GM19468 (cell line): ENCODE data around the gene SPRR1B.
"Not testable (repeated sequence)": the region's sequence is repeated elsewhere in the genome, so short reads cannot be mapped to it uniquely, and the experiment has no call there.

Experiments
- ATAC-seq: cut with Tn5 transposase; IDR thresholded peaks from one replicate; pipeline ENCODE4 v1.9.1; 2021; ENCODE audit warnings: mild to moderate bottlenecking, moderate library complexity, moderate number of reproducible peaks; ENCODE audit not compliant: unreplicated experiment; ENCODE audit errors: extremely low read depth

Gene SPRR1B

GRCh38 chr1:153032677-153033308 lies 1.8 kb downstream of the SPRR1B start:
- ATAC-seq: no peak

DNA sequence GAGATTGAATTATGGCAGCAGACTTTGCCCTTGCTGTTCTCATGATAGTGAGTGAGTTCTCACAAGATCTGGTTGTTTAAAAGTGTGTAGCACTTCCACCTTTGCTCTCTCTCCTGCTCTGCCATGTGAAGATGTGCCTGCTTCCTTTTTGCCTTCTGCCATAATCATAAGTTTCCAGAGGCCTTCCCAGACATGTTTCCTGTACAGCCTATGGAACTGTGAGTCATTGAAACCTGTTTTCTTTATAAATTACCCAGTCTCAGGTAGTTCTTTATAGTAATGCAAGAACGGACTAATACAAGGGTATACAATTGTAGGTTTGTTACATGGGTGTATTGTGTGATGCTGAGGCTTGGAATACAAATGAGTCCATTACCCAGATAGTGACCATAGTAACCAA lies 4.2 kb downstream of the SPRR1B start:
- ATAC-seq: no peak

GRCh38 chr1:153040950-153041631 lies 10.1 kb downstream of the SPRR1B start, which contains the start of gene SPRR2D:
Gene SPRR2D, minus strand, starts transcription at chr1:153041120. Its CDS starts 774 bp downstream, at chr1:153040346.
- ATAC-seq: no peak

DNA sequence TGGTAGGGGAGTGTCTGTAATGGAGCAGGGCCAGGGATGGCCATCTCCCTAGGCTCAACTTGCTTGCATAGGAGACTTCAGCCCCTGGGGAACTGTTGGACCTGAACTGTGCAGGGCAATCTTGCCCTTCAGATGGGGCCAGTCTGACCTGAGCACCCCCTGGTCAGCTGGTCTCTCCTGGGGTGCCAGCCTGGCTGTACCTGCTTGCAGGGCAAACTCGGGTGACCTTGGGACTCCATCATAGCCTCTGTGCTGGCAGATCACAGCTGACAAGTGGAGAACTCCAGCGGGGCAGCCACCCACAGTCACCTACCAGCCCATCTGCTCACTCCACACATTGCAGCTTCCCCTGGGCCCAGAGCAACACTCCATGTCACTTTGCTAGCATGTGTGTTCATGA lies 18.2 kb downstream of the SPRR1B start:
- ATAC-seq: no peak

GRCh38 chr1:153056111-153056510 lies 25.1 kb downstream of the SPRR1B start:
- not testable (repeated sequence) for ATAC-seq

DNA sequence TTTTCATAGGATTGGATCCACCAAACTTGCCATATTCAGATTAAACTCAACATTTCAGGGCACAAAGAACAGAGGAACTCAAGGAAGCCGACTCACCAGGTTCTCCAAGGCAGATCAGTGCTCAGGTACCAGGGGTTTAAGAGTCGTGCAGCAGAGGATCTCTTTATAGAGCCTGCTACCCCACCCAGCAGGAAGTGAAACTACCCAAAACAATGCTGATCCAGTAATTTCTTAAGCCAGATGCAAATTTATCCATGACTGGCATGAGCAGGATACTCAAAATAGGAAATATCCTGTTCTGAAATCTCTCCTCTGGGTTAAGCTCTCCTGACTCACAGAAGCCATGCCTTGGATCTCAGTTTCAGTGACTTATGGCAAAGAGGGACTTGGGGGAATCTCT lies 26.4 kb downstream of the SPRR1B start, which contains the start of gene SPRR2A:
TSS of gene SPRR2A (minus strand) at position 138 of the 400 bp plus-strand sequence. CDS start 777 bp downstream, outside the sequence.
- ATAC-seq: no peak

- no peak for ATAC-seq
These were observed 27.2 kb downstream of the SPRR1B start for GRCh38 chr1:153058154-153058553.

DNA sequence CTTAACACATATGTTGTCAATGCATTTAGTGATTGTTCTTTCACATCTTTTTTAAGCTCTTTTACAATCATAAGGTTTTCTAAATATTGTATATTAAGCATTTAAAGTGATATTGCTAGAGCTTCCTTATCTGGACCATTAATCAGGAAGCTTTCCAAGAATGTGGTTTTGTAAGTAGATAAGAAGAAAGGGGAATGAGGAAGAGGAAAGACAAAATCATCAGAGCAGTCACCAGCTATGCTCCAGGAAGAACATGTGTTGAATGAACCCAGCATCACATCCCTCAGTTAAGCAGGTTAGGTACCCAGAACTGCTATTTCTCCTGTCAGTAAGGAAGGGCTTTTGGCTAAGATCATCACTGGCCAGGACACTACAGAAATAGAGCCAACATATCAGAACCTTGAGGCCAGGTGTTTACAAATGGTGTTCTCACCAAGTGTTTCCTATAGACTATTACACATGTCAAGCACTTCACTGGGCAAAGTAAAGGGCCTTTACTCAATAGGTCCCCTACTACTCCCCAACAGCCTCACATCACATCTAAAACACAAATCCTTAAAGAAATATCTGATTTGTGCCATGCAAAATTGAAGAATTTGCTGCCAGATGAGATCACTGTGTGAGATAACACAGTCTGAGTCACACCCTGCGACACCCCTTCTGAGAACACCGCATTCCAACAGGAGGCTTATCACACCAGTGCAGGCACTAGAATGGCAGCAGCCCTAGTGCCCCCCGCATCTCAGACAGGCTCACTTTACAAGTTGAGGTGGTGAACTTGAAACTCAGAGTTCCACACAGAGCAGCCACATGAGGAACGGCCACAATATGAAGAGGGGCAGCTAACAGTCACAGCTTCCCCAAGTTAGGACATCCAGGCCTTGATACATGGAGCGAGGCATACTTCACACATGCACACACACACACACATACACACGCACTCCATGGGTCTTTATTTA lies 28.1 kb downstream of the SPRR1B start:
- no peak for ATAC-seq

DNA sequence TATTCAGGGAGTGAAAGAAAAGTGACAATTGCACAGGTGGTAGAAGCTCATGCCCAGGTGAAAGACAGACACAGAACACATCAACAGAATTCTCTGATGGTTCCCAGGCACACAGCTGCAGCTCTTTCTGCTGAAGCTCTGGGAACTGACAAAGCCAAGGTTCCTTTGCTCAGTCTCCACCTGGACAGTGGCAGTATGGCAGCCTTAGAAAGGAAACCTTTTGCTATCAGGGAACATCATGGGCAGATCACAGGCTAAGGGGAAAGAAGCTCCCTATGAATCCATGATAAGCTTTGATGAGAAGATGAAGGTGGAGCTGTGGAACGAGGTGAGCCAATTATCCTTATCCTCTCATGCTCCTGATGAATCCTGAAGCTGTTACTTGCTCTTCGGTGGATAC lies 39.2 kb downstream of the SPRR1B start:
- no peak for ATAC-seq

DNA sequence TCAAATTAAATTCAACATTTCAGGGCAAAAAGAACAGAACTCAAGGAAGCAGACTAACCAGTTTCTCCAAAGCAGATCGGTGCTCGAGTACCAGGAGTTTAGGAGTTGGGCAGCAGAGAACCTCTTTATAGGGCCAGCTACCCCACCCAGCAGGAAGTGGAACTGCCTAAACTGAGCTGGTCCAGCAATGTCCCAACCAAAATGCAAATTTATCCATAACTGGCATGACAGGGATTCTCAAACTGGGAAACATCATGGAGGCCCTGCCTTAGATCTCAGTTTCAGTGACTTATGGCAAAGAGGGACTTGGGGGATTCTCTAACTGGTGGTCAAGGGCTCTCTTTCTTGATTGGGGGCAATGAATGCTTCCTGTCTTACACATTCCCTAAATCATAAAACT lies 40.5 kb downstream of the SPRR1B start, which contains the start of gene SPRR2B:
TSS of gene SPRR2B (minus strand) at position 101 of the 400 bp plus-strand sequence. CDS start 772 bp downstream, outside the sequence.
- no peak for ATAC-seq

DNA sequence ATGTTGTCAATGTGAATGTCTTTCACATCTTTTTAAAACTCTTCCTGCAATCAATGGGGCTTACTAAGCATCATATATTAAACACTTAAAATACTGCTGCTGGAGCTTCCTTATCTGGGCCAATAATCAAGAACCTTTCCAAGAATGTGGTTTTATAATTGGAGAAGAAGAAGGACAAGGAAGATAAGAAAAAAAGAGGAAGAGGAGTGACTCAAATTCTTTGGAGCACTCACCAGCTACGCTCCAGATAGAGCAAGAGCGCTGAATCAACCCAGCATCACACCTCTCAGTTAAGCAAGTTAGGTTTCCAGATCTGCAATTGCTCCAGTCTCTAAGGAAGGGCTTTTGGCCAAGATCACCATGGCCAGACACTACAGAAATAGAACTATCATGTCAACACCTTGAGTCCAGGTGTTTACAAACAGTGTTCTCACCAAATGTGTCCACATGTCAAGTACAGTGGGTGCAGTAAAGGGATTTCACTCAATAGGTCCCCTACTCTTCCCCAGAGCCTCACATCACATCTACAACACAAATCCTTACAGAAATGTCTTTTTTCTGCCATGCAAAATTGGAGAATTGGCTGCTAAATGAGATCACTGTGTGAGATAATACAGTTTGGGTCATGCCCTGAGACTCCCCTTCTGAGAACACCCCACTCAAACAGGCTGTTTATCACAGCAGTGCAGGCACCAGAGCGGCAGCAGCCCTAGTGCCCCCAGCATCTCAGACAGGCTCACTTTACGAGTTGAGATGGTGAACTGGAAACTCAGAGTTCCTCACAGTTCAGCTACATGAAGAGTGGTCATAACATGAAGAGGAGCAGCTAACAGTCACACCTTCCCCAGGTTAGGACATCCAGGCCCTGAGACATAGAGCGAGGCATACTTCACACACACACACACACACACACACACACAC lies 42.1 kb downstream of the SPRR1B start:
- ATAC-seq: no peak

DNA sequence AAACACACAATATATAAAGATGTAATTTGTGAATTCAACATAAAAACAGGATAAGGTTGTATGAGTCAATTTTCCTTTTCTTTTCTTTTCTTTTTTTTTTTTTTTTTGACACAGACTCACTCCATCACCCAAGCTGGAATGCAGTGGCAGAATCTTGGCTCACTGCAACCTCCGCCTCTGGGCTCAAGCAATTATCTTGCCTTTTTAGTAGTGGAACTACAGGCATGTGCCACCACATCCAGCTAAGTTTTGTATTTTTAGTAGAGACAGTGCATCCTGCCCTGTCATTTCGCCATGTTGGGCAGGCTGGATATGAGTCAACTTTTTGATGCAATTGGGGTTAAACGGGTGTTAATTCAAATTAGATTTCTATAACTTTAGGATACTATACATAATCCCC lies 50.7 kb downstream of the SPRR1B start:
- no peak for ATAC-seq
